HEK293 (cell line): ENCODE measurements around the gene TMEM150B.

Source experiments
- CTCF ChIA-PET: fragments of 350-600 bp; formaldehyde crosslinking; extraction: SDS; loops from one replicate; lab custom pipeline; 2021; ENCODE audit warnings: antibody characterized with exemption; lab: Yijun Ruan, JAX
- POLR2A ChIA-PET: fragments of 300-600 bp; formaldehyde crosslinking; extraction: SDS; loops from one replicate; lab custom pipeline; 2020; ENCODE audit warnings: antibody characterized with exemption, inconsistent platforms; lab: Yijun Ruan, JAX
- H3K27ac ChIP-seq: fragments of 200-500 bp; sonication (Bioruptor generic); 2 replicates; pipeline ENCODE4 v1.5.1; 2014; ENCODE audit warnings: low read depth, low read length, control low read depth, inconsistent platforms; ENCODE audit errors: extremely low read depth
- H3K36me3 ChIP-seq, 2 experiments: fragments of 200-500 bp in 1 of 2; sonication (Bioruptor generic) in 1 of 2; 1 replicate in 1 of 2; 2 replicates in 1 of 2; pipeline ENCODE4 v1.5.1; 2014 to 2017; ENCODE audit warnings: inconsistent platforms in 2 of 2, low read length in 2 of 2; ENCODE audit not compliant: control insufficient read depth in 2 of 2, insufficient read depth in 1 of 2
- H3K4me1 ChIP-seq: fragments of 200-500 bp; sonication (Bioruptor generic); 2 replicates; pipeline ENCODE4 v1.5.1; 2014; ENCODE audit warnings: mild to moderate bottlenecking, low read length, inconsistent platforms; ENCODE audit not compliant: control insufficient read depth, insufficient read depth
- H3K4me3 ChIP-seq: 2 replicates; pipeline ENCODE4 v1.5.1; 2011; ENCODE audit warnings: low read depth, mild to moderate bottlenecking, control low read depth, low read length, moderate library complexity
- H3K9me3 ChIP-seq: fragments of 200-500 bp; sonication (Bioruptor generic); 2 replicates; pipeline ENCODE4 v1.5.1; 2014; ENCODE audit warnings: low read depth, low read length, inconsistent platforms; ENCODE audit not compliant: control insufficient read depth, insufficient read depth
- ATF2 ChIP-seq: fragments of 450-650 bp; formaldehyde crosslinking; IDR thresholded peaks from 2 replicates; pipeline ENCODE4 v1.5.1; 2016; ENCODE audit warnings: missing biosample characterization, missing genetic modification characterization, low read depth
- BCL6B ChIP-seq: fragments of 450-650 bp; formaldehyde crosslinking; IDR thresholded peaks from 2 replicates; pipeline ENCODE4 v1.5.1; 2017; ENCODE audit warnings: missing biosample characterization, missing genetic modification characterization
- EGR2 ChIP-seq: fragments of 450-650 bp; formaldehyde crosslinking; IDR thresholded peaks from 2 replicates; pipeline ENCODE4 v1.5.1; 2016; ENCODE audit warnings: low read depth, missing biosample characterization, missing genetic modification characterization
- KLF10 ChIP-seq: fragments of 450-650 bp; IDR thresholded peaks from 2 replicates; pipeline ENCODE4 v1.5.1; 2018; ENCODE audit warnings: missing biosample characterization, mild to moderate bottlenecking, missing genetic modification characterization
- KLF17 ChIP-seq: fragments of 450-650 bp; formaldehyde crosslinking; IDR thresholded peaks from 2 replicates; pipeline ENCODE4 v1.5.1; 2016; ENCODE audit warnings: missing biosample characterization, missing genetic modification characterization
- PRDM2 ChIP-seq: fragments of 450-650 bp; formaldehyde crosslinking; IDR thresholded peaks from 2 replicates; pipeline ENCODE4 v1.5.1; 2016; ENCODE audit warnings: missing biosample characterization, missing genetic modification characterization, borderline replicate concordance
- SCRT1 ChIP-seq: fragments of 450-650 bp; formaldehyde crosslinking; IDR thresholded peaks from 2 replicates; pipeline ENCODE4 v1.5.1; 2016; ENCODE audit warnings: missing biosample characterization, missing genetic modification characterization, borderline replicate concordance
- ZBTB20 ChIP-seq: fragments of 450-650 bp; formaldehyde crosslinking; IDR thresholded peaks from 2 replicates; pipeline ENCODE4 v1.5.1; 2016; ENCODE audit warnings: missing biosample characterization, missing genetic modification characterization
- ZNF148 ChIP-seq: fragments of 450-650 bp; formaldehyde crosslinking; IDR thresholded peaks from 2 replicates; pipeline ENCODE4 v1.5.0; 2017; ENCODE audit warnings: missing biosample characterization, missing genetic modification characterization, borderline replicate concordance
- ZNF366 ChIP-seq: fragments of 450-650 bp; formaldehyde crosslinking; conservative IDR thresholded peaks from 2 replicates; pipeline ENCODE4 v1.5.1; 2016; ENCODE audit warnings: missing biosample characterization, missing genetic modification characterization
- ZNF391 ChIP-seq: fragments of 450-650 bp; formaldehyde crosslinking; IDR thresholded peaks from 2 replicates; pipeline ENCODE4 v1.5.1; 2016; ENCODE audit warnings: low read depth, missing biosample characterization, missing genetic modification characterization, borderline replicate concordance
- ZNF514 ChIP-seq: fragments of 450-650 bp; formaldehyde crosslinking; IDR thresholded peaks from 2 replicates; pipeline ENCODE4 v1.5.1; 2016; ENCODE audit warnings: missing biosample characterization, missing genetic modification characterization
- ZNF518A ChIP-seq: fragments of 450-650 bp; formaldehyde crosslinking; conservative IDR thresholded peaks from 2 replicates; pipeline ENCODE4 v1.5.1; 2016; ENCODE audit warnings: low read depth, missing biosample characterization, missing genetic modification characterization
- ZNF555 ChIP-seq: fragments of 450-650 bp; formaldehyde crosslinking; conservative IDR thresholded peaks from 2 replicates; pipeline ENCODE4 v1.5.1; 2017; ENCODE audit warnings: missing biosample characterization, mild to moderate bottlenecking, missing genetic modification characterization, inconsistent platforms
- ZNF792 ChIP-seq: fragments of 450-650 bp; formaldehyde crosslinking; IDR thresholded peaks from 2 replicates; pipeline ENCODE4 v1.5.1; 2016; ENCODE audit warnings: missing biosample characterization, missing genetic modification characterization

Gene TMEM150B

GRCh38 chr19:55311397-55311796 lies 13.7 kb downstream of the TMEM150B start:
- no peaks in the 10 kb centered on the region for H3K4me1 ChIP-seq
- no peak overlapping the region for H3K4me3 ChIP-seq
- TF ChIP-seq KLF17 (tag by site-specific recombination) (no peak), ZNF518A (no peak), ZNF792 (tag by site-specific recombination) (no peak), ATF2 (no peak), SCRT1 (tag by site-specific recombination) (no peak), ZNF148 (tag by site-specific recombination) (no peak), EGR2 (tag by site-specific recombination) (no peak), BCL6B (no peak)
- TF ChIP-seq, all 188 proteins: peak for 0
- H3K27ac ChIP-seq, result no peak overlapping the region
- ChIA-PET POLR2A (interaction anchor here (1.0 to 1.4 kb wide), 2 partner anchors 27 to 78 kb away, joined by 3 read pairs; no protein-coding TSS in a partner anchor), CTCF (interaction anchor here (5.7 kb wide), 1 partner anchor 9 kb away, joined by 45 read pairs; no protein-coding TSS in a partner anchor)
- H3K9me3 ChIP-seq, result no peaks in the 10 kb centered on the region
- H3K36me3 ChIP-seq, result peaks cover 14 to 37% of the 10 kb centered on the region in 2 experiments

- H3K9me3 ChIP-seq, result no peaks in the 10 kb centered on the region
- H3K27ac ChIP-seq, result no peak overlapping the region
- ChIA-PET CTCF (interaction anchor here (0.9 kb wide), 1 partner anchor 9 kb away, joined by 4 read pairs; no protein-coding TSS in a partner anchor), POLR2A (interaction anchor here (0.5 kb wide), 1 partner anchor 17 kb away, joined by 3 read pairs; no protein-coding TSS in a partner anchor)
- H3K4me1 ChIP-seq, result no peaks in the 10 kb centered on the region
- no peak overlapping the region for H3K4me3 ChIP-seq
- H3K36me3 ChIP-seq, result peaks cover 17 to 46% of the 10 kb centered on the region in 2 experiments
- TF ChIP-seq PRDM2, result no peak
- TF ChIP-seq ZBTB20 (tag by site-specific recombination), result no peak
- TF ChIP-seq ZNF555 (tag by site-specific recombination), result no peak
- TF ChIP-seq ZNF391 (tag by site-specific recombination), result no peak
- no peak for TF ChIP-seq KLF10 (tag by site-specific recombination)
- no peak for TF ChIP-seq ZNF514 (tag by site-specific recombination)
- TF ChIP-seq ZNF366 (tag by site-specific recombination), result no peak
Observed at GRCh38 chr19:55310498-55310897, 14.6 kb downstream of the TMEM150B start.
